Dendritic cell treated with granulocyte-macrophage colony-stimulating factor and Interleukin-4, amounts not matched to agents 40 ng/mL and 50 ng/mL, for 4 days (primary cell): ENCODE results near the gene THEMIS.

Experiments
- H3K27ac Mint-ChIP-seq: one replicate; pipeline ENCODE4 v1.8.0; 2022; ENCODE audit warnings: mild to moderate bottlenecking, mixed read lengths
- H3K27me3 Mint-ChIP-seq: one replicate; pipeline ENCODE4 v1.8.0; 2022; ENCODE audit warnings: mild to moderate bottlenecking, mixed read lengths
- H3K36me3 Mint-ChIP-seq: one replicate; pipeline ENCODE4 v1.8.0; 2022; ENCODE audit warnings: low read depth, mixed read lengths
- H3K4me1 Mint-ChIP-seq: one replicate; pipeline ENCODE4 v1.8.0; 2022; ENCODE audit warnings: low read depth, mixed read lengths
- H3K4me3 Mint-ChIP-seq: one replicate; pipeline ENCODE4 v1.8.0; 2022; ENCODE audit warnings: mild to moderate bottlenecking, moderate library complexity, mixed read lengths
- H3K9me3 Mint-ChIP-seq: one replicate; pipeline ENCODE4 v1.8.0; 2022; ENCODE audit warnings: mixed read lengths
- intact Hi-C: fragments of 100-400 bp; cut with micrococcal nuclease; formaldehyde crosslinking; loops from one replicate; pipeline ENCODE4 v1.15.0; 2022

THEMIS gene, protein sequence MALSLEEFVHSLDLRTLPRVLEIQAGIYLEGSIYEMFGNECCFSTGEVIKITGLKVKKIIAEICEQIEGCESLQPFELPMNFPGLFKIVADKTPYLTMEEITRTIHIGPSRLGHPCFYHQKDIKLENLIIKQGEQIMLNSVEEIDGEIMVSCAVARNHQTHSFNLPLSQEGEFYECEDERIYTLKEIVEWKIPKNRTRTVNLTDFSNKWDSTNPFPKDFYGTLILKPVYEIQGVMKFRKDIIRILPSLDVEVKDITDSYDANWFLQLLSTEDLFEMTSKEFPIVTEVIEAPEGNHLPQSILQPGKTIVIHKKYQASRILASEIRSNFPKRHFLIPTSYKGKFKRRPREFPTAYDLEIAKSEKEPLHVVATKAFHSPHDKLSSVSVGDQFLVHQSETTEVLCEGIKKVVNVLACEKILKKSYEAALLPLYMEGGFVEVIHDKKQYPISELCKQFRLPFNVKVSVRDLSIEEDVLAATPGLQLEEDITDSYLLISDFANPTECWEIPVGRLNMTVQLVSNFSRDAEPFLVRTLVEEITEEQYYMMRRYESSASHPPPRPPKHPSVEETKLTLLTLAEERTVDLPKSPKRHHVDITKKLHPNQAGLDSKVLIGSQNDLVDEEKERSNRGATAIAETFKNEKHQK

DNA sequence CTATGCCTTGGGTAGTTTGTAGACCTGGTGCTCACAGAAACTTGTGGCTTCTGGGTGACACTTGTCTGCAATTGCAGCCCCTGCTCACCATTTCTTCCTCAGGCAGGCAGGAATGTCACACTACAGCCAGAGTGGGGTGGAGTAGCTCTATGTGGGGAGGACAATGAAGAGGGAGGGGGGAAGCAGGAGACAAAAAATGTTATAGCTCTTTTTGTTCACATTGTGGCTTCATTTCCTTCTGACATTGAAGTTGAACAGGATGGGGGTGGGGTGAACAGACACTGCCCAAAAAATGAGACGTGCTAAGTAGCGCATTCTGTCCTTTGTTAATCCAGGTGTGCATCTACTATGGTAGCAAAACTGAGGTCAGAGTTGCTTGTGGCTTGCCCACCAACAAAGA, at the start of gene THEMIS:
Gene THEMIS (minus strand): TSS at position 124 of the 400 bp plus-strand sequence. CDS start 126 bp downstream, outside the sequence.
- intact Hi-C loops = no loop called here
- Mint-ChIP-seq H3K27ac (no peak within 1 kb of the TSS), H3K4me1 (no peaks in the 10 kb centered on the region)

DNA sequence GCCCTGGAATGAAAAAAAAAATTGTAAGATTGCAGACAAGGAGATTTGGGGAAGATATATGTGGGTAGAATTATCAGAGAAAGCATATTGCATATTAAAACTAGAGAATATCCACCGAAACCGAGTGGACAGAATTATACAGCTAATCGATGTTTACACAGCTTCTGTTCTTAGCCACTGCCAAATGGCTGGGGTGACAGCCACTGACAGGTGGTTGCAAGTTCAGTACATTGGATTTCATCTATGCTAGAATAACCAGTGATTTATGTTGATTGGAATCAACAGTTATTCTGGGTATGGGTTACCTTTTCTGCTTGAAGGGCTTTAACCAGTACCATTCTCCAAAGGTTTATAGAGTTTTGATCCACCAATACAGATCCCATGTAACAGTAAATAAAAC, 48.4 kb upstream of the THEMIS start:
- Mint-ChIP-seq H3K4me1 (no peaks in the 10 kb centered on the region), H3K4me3 (no peak overlapping the region), H3K27me3 (no peaks in the 10 kb centered on the region), H3K9me3 (no peaks in the 10 kb centered on the region), H3K36me3 (no peaks in the 10 kb centered on the region), H3K27ac (no peak overlapping the region)
- intact Hi-C loops = no loop called here

More for the DNA sequence above, at the start of gene THEMIS:
- Mint-ChIP-seq H3K27me3 (no peaks in the 10 kb centered on the region), H3K36me3 (no peaks in the 10 kb centered on the region), H3K4me3 (no peak within 1 kb of the TSS), H3K9me3 (peaks cover 20% of the 10 kb centered on the region)

DNA sequence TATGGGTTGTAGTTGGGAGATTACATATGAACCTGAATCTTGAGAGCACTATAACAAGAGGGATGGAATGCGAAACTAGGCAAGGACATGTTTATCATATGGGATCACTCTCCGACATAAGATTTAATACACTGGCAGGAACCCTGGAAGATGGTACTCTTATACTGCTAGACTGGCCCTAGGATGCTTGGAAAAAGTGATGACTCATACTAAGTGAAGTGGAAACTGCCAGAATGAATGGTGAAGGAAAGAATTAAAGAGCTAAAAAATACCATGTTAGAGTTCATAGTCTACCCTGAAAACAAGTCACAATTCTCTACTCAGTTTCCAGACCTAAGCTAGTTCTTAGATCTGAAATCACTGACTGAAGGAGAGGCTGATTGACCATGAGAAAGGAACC, 45.5 kb upstream of the THEMIS start:
- Mint-ChIP-seq H3K9me3 (no peaks in the 10 kb centered on the region), H3K27ac (no peak overlapping the region), H3K4me3 (no peak overlapping the region), H3K36me3 (no peaks in the 10 kb centered on the region), H3K4me1 (no peaks in the 10 kb centered on the region), H3K27me3 (no peaks in the 10 kb centered on the region)
- intact Hi-C loops = no loop called here

DNA sequence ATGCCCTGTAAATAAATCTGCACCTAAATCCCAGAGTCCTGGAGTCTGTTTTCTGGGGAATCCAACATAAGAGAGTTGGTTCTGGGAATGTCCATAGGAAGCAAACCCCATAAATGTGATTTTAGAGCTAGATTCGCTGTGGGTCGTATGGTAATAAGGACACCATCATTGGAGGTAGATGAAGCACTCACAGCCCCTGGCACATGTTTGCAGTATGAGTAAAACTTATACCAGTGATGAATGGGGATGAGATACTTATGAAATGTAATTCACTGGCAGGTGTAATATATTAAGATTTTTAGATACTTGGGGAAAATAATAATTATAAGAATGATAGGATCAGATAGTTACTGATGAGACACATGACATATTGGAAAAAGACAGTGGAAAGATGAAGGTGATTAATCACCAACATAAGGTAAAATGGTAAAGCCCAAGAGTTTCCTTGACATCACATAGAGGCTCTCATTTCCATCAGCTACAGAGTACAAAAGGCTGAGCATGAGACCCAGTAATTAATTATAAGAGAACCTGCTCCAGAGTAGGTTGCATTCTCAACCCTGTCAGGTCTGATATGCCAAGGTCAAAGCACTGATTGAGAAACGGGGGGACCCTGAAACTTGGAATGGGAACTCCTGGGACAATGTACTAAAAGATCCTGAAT, 44.7 kb upstream of the THEMIS start:
- no peaks in the 10 kb centered on the region for H3K9me3 Mint-ChIP-seq
- no peak overlapping the region for H3K27ac Mint-ChIP-seq
- H3K36me3 Mint-ChIP-seq = no peaks in the 10 kb centered on the region
- no peak overlapping the region for H3K4me3 Mint-ChIP-seq
- no peaks in the 10 kb centered on the region for H3K4me1 Mint-ChIP-seq
- no peaks in the 10 kb centered on the region for H3K27me3 Mint-ChIP-seq
- intact Hi-C loops = no loop called here

DNA sequence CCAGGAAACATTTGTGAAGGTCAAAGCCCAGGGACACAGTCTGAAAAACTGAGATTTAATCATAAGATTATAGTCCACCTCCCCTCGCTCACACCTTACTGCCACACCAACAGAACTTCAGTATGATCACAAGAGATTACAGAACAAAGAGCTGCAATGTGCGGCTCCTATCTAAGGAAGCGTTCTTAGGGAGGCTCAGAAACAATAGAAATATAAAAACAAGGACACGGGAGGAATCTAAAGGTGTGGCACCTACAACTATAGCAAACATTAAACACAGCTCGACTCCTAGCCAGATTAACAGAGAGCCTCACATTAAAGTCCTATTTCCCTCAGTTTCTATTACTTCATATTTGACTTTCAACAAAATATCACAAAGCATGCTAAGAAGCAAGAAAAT, 40.4 kb upstream of the THEMIS start:
- no peak overlapping the region for H3K4me3 Mint-ChIP-seq
- H3K27ac Mint-ChIP-seq = no peak overlapping the region
- H3K36me3 Mint-ChIP-seq = no peaks in the 10 kb centered on the region
- no peaks in the 10 kb centered on the region for H3K4me1 Mint-ChIP-seq
- intact Hi-C loops = no loop called here
- H3K27me3 Mint-ChIP-seq = no peaks in the 10 kb centered on the region
- H3K9me3 Mint-ChIP-seq = no peaks in the 10 kb centered on the region

DNA sequence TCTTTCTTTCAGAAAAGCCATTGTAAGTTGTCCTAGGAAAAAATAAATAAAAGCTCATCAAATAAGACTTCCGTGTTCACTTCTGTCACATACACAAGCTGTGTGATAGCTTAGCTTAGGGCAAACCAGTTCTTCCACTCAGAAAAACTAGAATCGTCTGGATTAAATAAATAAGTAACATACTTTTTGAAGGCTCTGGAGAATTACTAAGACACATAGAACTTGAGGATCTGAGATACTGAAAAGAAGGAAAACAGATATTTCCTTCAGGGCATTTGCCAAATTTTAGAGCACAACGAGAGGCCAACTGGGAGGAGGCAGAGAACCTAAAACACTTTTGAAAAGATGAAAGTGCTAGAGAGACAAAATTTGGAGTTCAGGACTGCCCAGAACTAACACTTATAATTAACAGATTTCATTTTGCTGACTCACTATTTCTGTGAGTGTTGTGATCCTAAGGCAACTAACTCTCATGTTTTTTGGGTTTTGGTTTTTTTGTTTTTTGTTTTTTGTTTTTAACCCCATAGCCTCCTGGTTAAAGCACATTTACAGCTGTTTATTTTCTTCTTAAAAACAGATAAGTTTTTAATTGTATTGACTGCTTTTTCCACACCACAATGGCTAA, 38.7 kb upstream of the THEMIS start:
- Mint-ChIP-seq H3K9me3 (no peaks in the 10 kb centered on the region), H3K36me3 (no peaks in the 10 kb centered on the region), H3K27ac (no peak overlapping the region), H3K27me3 (no peaks in the 10 kb centered on the region), H3K4me1 (no peaks in the 10 kb centered on the region), H3K4me3 (no peak overlapping the region)
- intact Hi-C loops = no loop called here

DNA sequence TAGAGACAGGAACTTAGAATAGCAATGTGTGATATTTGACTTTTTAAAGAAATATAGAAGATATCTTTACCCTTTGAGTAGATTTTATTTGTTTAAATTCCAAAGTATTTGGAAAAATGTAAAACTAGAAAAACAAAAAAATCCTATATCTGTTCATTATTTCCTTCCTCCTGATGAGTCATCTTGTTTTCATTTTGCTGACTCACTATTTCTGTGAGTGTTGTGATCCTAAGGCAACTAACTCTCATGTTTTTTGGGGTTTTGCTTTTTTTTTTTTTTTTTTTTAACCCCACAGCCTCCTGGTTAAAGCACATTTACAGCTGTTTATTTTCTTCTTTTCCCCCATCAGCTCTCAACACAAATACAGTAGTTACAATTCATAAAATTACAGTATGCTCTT, 37.8 kb upstream of the THEMIS start:
- no peaks in the 10 kb centered on the region for H3K4me1 Mint-ChIP-seq
- intact Hi-C loops = no loop called here
- no peaks in the 10 kb centered on the region for H3K36me3 Mint-ChIP-seq
- H3K27ac Mint-ChIP-seq = no peak overlapping the region
- H3K4me3 Mint-ChIP-seq = no peak overlapping the region
- H3K27me3 Mint-ChIP-seq = no peaks in the 10 kb centered on the region
- no peaks in the 10 kb centered on the region for H3K9me3 Mint-ChIP-seq

DNA sequence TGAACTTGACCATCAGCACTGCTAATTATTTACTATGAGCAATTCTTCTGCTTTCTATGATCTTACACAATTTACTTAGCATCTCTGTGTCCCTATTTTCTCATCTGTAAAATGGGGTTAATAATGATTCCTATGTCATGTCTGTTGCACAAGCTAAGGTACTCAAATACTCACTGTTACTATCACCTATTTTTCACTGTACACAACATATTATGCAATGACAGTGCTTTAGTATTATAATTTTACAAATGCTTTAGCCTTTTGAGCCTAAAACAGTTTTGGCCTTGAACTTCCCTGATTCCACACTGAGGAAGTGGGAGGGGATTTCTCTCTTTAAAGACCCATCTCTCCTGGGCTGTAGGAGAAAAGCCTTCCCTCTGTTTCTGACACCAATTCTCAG, 36.9 kb upstream of the THEMIS start:
- Mint-ChIP-seq H3K27ac (no peak overlapping the region), H3K4me1 (no peaks in the 10 kb centered on the region)

DNA sequence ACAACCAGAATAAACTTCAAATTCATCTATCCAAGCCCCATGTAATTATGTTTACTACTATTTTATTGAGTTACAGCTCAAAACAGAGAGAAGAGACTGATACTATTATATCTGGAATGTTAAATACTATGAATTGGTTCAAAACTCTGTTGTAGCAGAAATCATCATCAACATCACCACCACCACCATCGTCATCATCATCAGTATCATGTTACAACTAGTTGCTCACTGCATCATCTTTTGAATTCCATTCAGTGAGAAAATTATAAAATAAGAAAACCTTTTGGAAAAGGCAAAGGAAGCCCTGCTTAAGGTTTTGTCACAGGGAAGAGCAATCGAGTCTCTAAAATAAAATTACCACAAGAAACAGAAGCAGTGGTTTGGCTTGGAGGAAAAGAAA, 36.2 kb upstream of the THEMIS start:
- Mint-ChIP-seq H3K27me3 (no peaks in the 10 kb centered on the region), H3K36me3 (no peaks in the 10 kb centered on the region), H3K4me1 (no peaks in the 10 kb centered on the region), H3K27ac (no peak overlapping the region), H3K4me3 (no peak overlapping the region), H3K9me3 (peaks cover 10% of the 10 kb centered on the region)
- intact Hi-C loops = no loop called here

More for the DNA sequence above, 36.9 kb upstream of the THEMIS start:
- intact Hi-C loops = no loop called here
- Mint-ChIP-seq H3K36me3 (no peaks in the 10 kb centered on the region), H3K27me3 (no peaks in the 10 kb centered on the region), H3K9me3 (peaks cover 6% of the 10 kb centered on the region), H3K4me3 (no peak overlapping the region)

DNA sequence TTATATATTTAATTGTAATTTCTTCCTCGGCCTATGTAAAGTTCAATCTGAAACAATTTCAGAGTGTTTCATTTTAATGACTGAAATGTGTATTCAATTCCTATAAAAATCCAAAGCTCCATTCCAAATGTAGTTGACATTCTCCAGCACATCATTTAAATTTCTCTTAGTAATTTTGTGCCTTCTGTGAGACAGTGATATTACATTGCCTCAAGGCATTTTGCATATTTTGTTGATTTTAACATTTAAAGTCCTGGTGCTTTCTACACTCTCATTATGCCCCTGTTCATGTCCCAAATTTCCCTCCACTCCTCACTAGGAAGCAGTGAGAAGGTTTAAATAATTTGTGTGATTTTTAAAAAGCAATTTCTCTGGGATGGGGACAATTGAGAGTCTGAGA, 34.1 kb upstream of the THEMIS start:
- no peaks in the 10 kb centered on the region for H3K36me3 Mint-ChIP-seq
- H3K27me3 Mint-ChIP-seq = no peaks in the 10 kb centered on the region
- intact Hi-C loops = no loop called here
- H3K9me3 Mint-ChIP-seq = peaks cover 10% of the 10 kb centered on the region
- no peak overlapping the region for H3K4me3 Mint-ChIP-seq
- H3K27ac Mint-ChIP-seq = no peak overlapping the region
- no peaks in the 10 kb centered on the region for H3K4me1 Mint-ChIP-seq

DNA sequence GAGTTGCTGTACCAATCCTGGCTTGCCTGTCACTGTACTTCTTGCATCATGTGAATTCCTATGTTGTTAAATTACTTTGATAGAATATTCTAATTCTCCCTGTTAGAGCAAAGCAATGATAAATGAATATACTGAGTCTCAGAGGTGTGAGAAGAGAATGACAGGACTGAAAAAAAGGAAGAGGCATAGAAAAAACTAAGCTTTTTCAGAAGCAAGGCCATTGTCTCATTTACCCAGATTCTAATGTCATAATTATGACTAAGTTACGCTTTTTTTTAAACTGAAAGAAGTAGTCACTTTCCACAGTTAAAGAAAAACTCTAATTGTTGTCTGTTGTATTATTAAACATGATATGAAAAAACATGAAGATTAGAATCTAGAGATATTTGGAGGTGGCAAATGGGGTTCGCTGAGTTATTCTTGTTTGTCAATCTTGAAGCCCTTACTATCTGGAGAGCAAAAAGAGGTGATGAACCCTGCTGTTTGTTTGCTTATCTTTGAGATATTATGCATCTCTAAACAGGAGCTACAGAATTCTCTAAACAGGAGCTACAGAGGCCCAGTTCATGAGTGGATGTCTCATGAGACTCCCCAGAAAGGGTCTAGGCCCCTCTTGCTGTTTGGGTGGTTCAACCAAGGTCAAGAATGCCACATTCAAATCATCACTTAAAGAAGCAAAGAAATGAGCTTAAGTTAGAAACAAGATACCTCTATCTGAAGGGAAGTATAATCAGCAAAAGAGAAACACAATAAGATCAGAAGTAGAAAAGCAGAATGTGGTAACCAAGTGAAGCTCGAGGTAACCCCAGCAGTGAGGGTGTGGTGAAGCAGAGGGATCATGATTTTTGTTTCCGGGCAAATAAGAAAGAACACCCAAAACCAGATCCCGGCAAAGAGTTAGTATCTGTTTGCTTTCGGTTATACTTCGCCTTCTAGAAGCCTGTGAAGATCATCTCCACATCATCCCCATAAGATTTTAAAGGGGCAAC, 33.3 kb upstream of the THEMIS start:
- Mint-ChIP-seq H3K4me3 (no peak overlapping the region), H3K27me3 (no peaks in the 10 kb centered on the region), H3K36me3 (no peaks in the 10 kb centered on the region), H3K27ac (no peak overlapping the region), H3K9me3 (peaks cover 13% of the 10 kb centered on the region), H3K4me1 (no peaks in the 10 kb centered on the region)
- intact Hi-C loops = no loop called here

DNA sequence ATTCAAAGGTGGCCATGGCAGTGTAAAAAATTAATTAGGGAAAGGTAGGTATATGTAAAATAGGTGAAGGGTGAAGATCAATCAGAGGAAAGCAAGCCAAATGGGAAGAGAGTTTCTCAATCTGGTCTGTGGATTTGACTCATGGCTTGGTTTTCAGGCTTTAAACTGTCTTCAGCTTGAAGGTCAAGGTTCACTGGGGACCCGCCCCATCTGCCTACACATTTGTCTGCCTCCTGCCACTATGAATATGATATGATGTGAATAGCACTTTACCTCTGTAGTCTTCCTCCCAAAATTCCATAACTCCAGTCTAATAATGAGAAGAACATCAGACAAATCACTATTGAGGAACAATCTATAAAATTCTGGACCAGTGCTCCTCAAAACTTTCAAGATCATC, 32.3 kb upstream of the THEMIS start:
- no peaks in the 10 kb centered on the region for H3K4me1 Mint-ChIP-seq
- intact Hi-C loops = no loop called here
- no peaks in the 10 kb centered on the region for H3K27me3 Mint-ChIP-seq
- no peaks in the 10 kb centered on the region for H3K36me3 Mint-ChIP-seq
- H3K4me3 Mint-ChIP-seq = no peak overlapping the region
- peaks cover 21% of the 10 kb centered on the region for H3K9me3 Mint-ChIP-seq
- no peak overlapping the region for H3K27ac Mint-ChIP-seq

DNA sequence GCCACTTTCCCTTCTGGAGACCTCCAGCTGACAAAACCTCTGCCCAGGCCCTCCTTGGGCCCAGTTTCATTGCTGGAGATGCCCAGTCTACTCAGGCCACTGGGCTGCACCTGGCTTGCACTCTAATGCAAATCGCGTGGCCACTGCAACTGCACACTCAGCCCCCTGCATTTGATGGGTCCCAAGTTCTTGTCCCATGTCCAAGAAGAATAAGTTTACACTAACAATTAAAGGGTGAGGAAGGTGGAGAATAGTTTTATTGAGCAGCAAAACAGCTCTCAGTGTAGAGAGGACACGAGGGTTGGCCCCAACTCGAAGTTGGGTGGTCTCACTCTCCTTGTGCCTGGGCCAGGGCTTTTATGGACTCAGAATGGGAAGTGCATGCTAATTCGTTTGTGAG, 31.9 kb upstream of the THEMIS start:
- intact Hi-C loops = no loop called here
- Mint-ChIP-seq H3K27me3 (no peaks in the 10 kb centered on the region), H3K4me3 (no peak overlapping the region), H3K36me3 (no peaks in the 10 kb centered on the region), H3K9me3 (peaks cover 25% of the 10 kb centered on the region), H3K27ac (no peak overlapping the region), H3K4me1 (no peaks in the 10 kb centered on the region)
